Trophoblast cell (in vitro differentiated cells and primary cell): ENCODE results near the gene ECEL1.

Experiments
- DNase-seq, 2 donors: peaks; one replicate each; pipeline ENCODE4 v3.0.0-alpha.2; 2016
- H2AFZ ChIP-seq: 2 replicates; pipeline ENCODE4 v1.6.1; 2013; ENCODE audit warnings: low read length, moderate library complexity, mild to moderate bottlenecking; ENCODE audit not compliant: insufficient read depth, poor library complexity
- H2AK5ac ChIP-seq: 2 replicates; pipeline ENCODE4 v1.6.1; 2013; ENCODE audit warnings: mild to moderate bottlenecking, low read length
- H2BK120ac ChIP-seq: 2 replicates; pipeline ENCODE4 v1.6.1; 2013; ENCODE audit warnings: low read length, mild to moderate bottlenecking, moderate library complexity; ENCODE audit not compliant: insufficient read depth, poor library complexity
- H2BK12ac ChIP-seq: 2 replicates; pipeline ENCODE4 v1.6.1; 2013; ENCODE audit warnings: mild to moderate bottlenecking, low read length, moderate library complexity
- H2BK5ac ChIP-seq: 2 replicates; pipeline ENCODE4 v1.6.1; 2013; ENCODE audit warnings: low read length, low read depth, moderate library complexity, mild to moderate bottlenecking; ENCODE audit not compliant: poor library complexity
- H3K14ac ChIP-seq: 2 replicates; pipeline ENCODE4 v1.6.1; 2013; ENCODE audit warnings: mild to moderate bottlenecking, low read length
- H3K18ac ChIP-seq: 2 replicates; pipeline ENCODE4 v1.6.1; 2013; ENCODE audit warnings: mild to moderate bottlenecking, low read length
- H3K23ac ChIP-seq: 2 replicates; pipeline ENCODE4 v1.6.1; 2013; ENCODE audit warnings: low read length
- H3K27ac ChIP-seq: 2 replicates; pipeline ENCODE4 v1.5.1; 2013; ENCODE audit warnings: low read depth, mild to moderate bottlenecking, inconsistent platforms, low read length, moderate library complexity
- H3K27me3 ChIP-seq: 2 replicates; pipeline ENCODE4 v1.6.1; 2013; ENCODE audit warnings: inconsistent platforms, mild to moderate bottlenecking, low read length, moderate library complexity; ENCODE audit not compliant: insufficient read depth
- H3K36me3 ChIP-seq, 2 experiments: 1 replicate in 1 of 2; 2 replicates in 1 of 2; pipeline ENCODE4 v1.6.1; 2013; ENCODE audit warnings: low read length in 2 of 2, mild to moderate bottlenecking in 2 of 2, moderate library complexity in 1 of 2; ENCODE audit not compliant: insufficient read depth in 2 of 2, control insufficient read depth in 1 of 2
- H3K4ac ChIP-seq: 2 replicates; pipeline ENCODE4 v1.6.1; 2013; ENCODE audit warnings: low read depth, mild to moderate bottlenecking, low read length, moderate library complexity
- H3K4me1 ChIP-seq, 2 experiments: 1 replicate in 1 of 2; 2 replicates in 1 of 2; pipeline ENCODE4 v1.6.1; 2013; ENCODE audit warnings: low read length in 2 of 2, mild to moderate bottlenecking in 2 of 2, moderate library complexity in 1 of 2; ENCODE audit not compliant: insufficient read depth in 2 of 2, control insufficient read depth in 1 of 2
- H3K4me2 ChIP-seq: 2 replicates; pipeline ENCODE4 v1.6.1; 2013; ENCODE audit warnings: inconsistent platforms, mild to moderate bottlenecking, low read length, moderate library complexity
- H3K4me3 ChIP-seq: 2 replicates; pipeline ENCODE4 v1.5.1; 2013; ENCODE audit warnings: mild to moderate bottlenecking, low read depth, low read length, inconsistent platforms
- H3K79me1 ChIP-seq: one replicate; pipeline ENCODE4 v1.6.1; 2013; ENCODE audit warnings: low read length
- H3K79me2 ChIP-seq: 2 replicates; pipeline ENCODE4 v1.6.1; 2013; ENCODE audit warnings: low read length, mild to moderate bottlenecking; ENCODE audit not compliant: control insufficient read depth, insufficient read depth, poor library complexity
- H3K9ac ChIP-seq: 2 replicates; pipeline ENCODE4 v1.6.1; 2013; ENCODE audit warnings: mild to moderate bottlenecking, low read length
- H3K9me3 ChIP-seq: 2 replicates; pipeline ENCODE4 v1.6.1; 2013; ENCODE audit warnings: low read depth, mild to moderate bottlenecking, control low read depth, inconsistent platforms, low read length; ENCODE audit not compliant: insufficient read depth
- H4K12ac ChIP-seq: 2 replicates; pipeline ENCODE4 v1.6.1; 2013; ENCODE audit warnings: low read depth, mild to moderate bottlenecking, low read length, moderate library complexity
- H4K8ac ChIP-seq: 2 replicates; pipeline ENCODE4 v1.6.1; 2013; ENCODE audit warnings: low read depth, mild to moderate bottlenecking, low read length, moderate library complexity
- H4K91ac ChIP-seq: one replicate; pipeline ENCODE4 v1.6.1; 2013; ENCODE audit warnings: low read depth, mild to moderate bottlenecking, low read length, moderate library complexity
- WGBS: extraction: QIAGEN DNeasy Blood & Tissue Kit; methylation state at CpG from one replicate; pipeline ENCODE4 v1.1.7; 2013; ENCODE audit warnings: missing lambda C conversion rate; ENCODE audit not compliant: insufficient read length, insufficient coverage; ENCODE audit errors: extremely low coverage; 5-methylcytosine and 5-hydroxymethylcytosine counted together

Gene ECEL1

DNA sequence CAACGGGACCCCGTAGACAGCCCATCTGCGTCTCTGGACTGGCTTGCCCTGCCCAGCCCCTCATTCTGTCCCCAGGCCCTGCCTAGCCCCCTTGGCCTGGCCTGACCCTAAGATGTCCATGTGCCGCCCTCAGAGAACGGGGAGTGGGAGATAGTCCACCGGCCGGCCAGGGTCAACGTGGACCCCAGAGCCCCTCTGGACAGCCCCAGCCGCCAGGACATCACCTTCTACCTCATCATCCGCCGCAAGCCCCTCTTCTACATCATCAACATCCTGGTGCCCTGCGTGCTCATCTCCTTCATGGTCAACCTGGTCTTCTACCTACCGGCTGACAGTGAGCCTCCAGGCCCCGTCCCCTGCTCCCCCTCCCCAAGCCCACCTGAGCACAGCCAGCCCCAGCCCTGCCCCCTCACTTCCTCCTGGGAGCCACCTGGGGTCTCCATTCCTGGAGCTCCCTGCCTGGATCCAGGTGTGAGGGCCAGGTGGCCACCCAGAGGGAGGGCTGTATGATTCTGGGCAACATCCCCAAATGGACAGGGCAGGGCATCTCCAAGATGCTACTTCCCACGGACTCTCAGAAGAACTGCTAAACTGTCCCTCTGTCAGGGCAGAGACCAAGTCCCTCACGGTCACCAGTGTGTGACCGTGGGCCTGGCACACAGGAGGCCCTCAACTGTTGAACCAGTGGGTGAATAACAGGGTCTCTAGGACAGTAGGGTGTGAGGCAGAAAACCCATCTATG, 42.3 kb upstream of the ECEL1 start:
- Histone ChIP-seq H3K27ac (no peak overlapping the region), H2AK5ac (no peak overlapping the region), H3K27me3 (peaks cover 3% of the 10 kb centered on the region), H2BK120ac (no peak overlapping the region), H2BK12ac (no peak overlapping the region), H3K79me2 (no peaks in the 10 kb centered on the region), H3K14ac (no peak overlapping the region), H2BK5ac (no peak overlapping the region), H3K9ac (no peak overlapping the region), H3K23ac (no peak overlapping the region), H3K4me1 (peaks cover 0 to 2% of the 10 kb centered on the region in 2 experiments), H4K91ac (no peak overlapping the region), H3K18ac (no peak overlapping the region), H3K4me3 (peak overlapping the region; percentile 28), H3K9me3 (peaks cover 1% of the 10 kb centered on the region), H3K4ac (no peak overlapping the region), H4K12ac (no peak overlapping the region), H3K79me1 (no peaks in the 10 kb centered on the region), H4K8ac (no peak overlapping the region), H3K36me3 (no peaks in the 10 kb centered on the region), H2AFZ (no peak overlapping the region), H3K4me2 (no peak overlapping the region)
- WGBS, result no CpG with 5 or more reads among the region's 17 CpGs
- no peak for DNase-seq

DNA sequence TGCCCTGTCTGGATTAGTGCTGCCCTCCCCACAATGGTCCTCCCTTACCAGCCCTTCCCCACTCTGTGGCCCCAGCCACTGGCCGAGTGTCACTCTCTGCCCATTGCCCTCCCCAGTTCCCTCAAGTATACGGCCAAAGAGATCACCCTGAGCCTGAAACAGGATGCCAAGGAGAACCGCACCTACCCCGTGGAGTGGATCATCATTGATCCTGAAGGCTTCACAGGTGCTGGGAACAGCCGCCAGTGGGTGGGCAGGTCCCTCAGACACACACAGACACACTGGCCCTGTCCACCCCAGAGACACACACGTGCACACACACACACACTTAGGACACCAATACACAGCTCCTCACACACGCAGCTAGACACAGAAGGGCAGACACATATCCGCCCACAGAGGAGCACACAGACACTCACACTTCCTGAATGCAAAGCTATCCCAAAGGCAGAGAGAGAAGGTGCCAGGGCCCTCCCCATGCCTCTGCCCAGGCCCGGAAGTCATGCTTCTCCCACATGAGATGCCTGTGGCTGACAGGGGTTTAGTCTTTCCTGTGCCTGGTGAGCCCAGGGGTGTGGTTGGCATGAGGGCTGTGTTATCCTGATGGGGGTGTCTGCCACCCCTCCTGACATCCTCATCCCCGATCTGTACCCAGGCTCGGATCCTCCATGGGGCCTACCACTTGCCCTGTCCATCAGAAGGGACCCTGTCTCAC, 41.3 kb upstream of the ECEL1 start:
- Histone ChIP-seq H3K14ac (no peak overlapping the region), H3K9ac (no peak overlapping the region), H3K4me1 (peaks cover 2 to 6% of the 10 kb centered on the region in 2 experiments), H2BK12ac (no peak overlapping the region), H3K36me3 (no peaks in the 10 kb centered on the region), H4K12ac (no peak overlapping the region), H3K27me3 (peaks cover 11% of the 10 kb centered on the region), H2BK5ac (no peak overlapping the region), H3K4me2 (no peak overlapping the region), H3K4me3 (no peak overlapping the region), H4K91ac (no peak overlapping the region), H3K18ac (no peak overlapping the region), H3K9me3 (peaks cover 1% of the 10 kb centered on the region), H4K8ac (no peak overlapping the region), H2AK5ac (no peak overlapping the region), H2AFZ (no peak overlapping the region), H3K23ac (no peak overlapping the region), H3K79me1 (no peaks in the 10 kb centered on the region), H3K27ac (no peak overlapping the region), H3K4ac (no peak overlapping the region), H2BK120ac (no peak overlapping the region), H3K79me2 (no peaks in the 10 kb centered on the region)
- no peak for DNase-seq
- no CpG with 5 or more reads among the region's 11 CpGs for WGBS

DNA sequence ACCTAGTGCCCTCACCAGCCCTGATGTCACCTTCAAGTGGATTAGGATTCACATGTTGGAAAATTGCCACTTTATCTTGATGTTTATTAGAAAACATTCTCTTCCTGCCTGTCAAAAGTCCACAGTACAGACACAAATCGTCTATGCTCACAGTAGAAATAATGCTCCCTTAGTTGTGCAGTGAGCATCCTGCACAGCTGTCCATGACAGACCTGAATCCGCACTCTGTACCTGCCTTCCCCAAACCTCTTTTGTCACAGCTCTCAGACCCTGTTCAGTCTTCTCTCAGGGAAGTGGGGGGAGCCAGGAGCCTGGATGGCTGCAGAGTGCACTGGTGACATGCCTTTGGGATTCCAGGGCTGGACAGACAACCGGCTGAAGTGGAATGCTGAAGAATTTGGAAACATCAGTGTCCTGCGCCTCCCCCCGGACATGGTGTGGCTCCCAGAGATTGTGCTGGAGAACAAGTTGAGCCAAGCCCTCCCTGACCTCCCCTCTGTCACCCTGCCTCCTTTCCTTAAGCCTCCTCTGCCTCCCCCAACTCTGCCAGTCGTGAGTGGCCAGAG, 40.4 kb upstream of the ECEL1 start:
- no peak overlapping the region for H3K9ac ChIP-seq
- no peak overlapping the region for H4K12ac ChIP-seq
- no peak overlapping the region for H2BK120ac ChIP-seq
- H2BK12ac ChIP-seq, result no peak overlapping the region
- WGBS, result no CpG with 5 or more reads among the region's 6 CpGs
- no peak overlapping the region for H4K8ac ChIP-seq
- no peak overlapping the region for H3K4me3 ChIP-seq
- DNase-seq, result no peak
- no peak overlapping the region for H2BK5ac ChIP-seq
- no peak overlapping the region for H3K23ac ChIP-seq
- peaks cover 20% of the 10 kb centered on the region for H3K27me3 ChIP-seq
- no peaks in the 10 kb centered on the region for H3K79me1 ChIP-seq
- no peak overlapping the region for H3K14ac ChIP-seq
- H2AFZ ChIP-seq, result no peak overlapping the region
- H3K18ac ChIP-seq, result no peak overlapping the region
- H3K27ac ChIP-seq, result no peak overlapping the region
- H3K79me2 ChIP-seq, result no peaks in the 10 kb centered on the region
- no peaks in the 10 kb centered on the region for H3K36me3 ChIP-seq
- no peak overlapping the region for H2AK5ac ChIP-seq
- no peak overlapping the region for H3K4me2 ChIP-seq
- H4K91ac ChIP-seq, result no peak overlapping the region
- no peak overlapping the region for H3K4ac ChIP-seq
- peaks cover 2 to 6% of the 10 kb centered on the region in 2 experiments for H3K4me1 ChIP-seq
- H3K9me3 ChIP-seq, result peaks cover 1% of the 10 kb centered on the region

DNA sequence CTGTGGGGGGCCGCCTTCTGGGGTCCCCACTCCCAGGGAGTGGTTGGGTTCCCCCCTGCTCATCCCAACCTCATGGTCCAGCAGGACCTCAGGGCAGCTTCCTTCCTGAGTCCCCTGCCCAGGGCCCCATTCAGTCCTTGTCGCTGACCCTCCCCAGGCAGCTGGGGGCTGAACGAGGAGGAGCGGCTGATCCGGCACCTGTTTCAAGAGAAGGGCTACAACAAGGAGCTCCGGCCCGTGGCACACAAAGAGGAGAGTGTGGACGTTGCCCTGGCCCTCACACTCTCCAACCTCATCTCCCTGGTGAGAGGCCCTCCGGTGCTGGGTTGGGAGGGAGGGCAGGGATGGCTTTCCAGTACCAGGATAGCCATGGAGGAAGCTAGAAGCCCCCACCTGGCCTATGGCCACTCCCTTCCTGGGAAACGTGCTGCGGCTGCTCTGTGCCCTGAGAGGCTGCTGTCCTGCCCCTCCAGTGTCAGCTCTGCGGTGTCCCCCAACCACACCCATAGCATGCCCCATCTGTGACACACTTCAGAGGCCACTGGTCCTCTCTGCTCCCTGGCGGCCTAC, 38.8 kb upstream of the ECEL1 start:
- no peak overlapping the region for H3K9ac ChIP-seq
- H4K8ac ChIP-seq, result no peak overlapping the region
- H3K4me3 ChIP-seq, result no peak overlapping the region
- no peak overlapping the region for H2BK120ac ChIP-seq
- no CpG with 5 or more reads among the region's 13 CpGs for WGBS
- H3K14ac ChIP-seq, result no peak overlapping the region
- no peak overlapping the region for H2BK12ac ChIP-seq
- H2AK5ac ChIP-seq, result no peak overlapping the region
- no peak overlapping the region for H3K23ac ChIP-seq
- H3K79me2 ChIP-seq, result no peaks in the 10 kb centered on the region
- H2BK5ac ChIP-seq, result no peak overlapping the region
- no peak overlapping the region for H4K91ac ChIP-seq
- H3K4ac ChIP-seq, result no peak overlapping the region
- no peaks in the 10 kb centered on the region for H3K36me3 ChIP-seq
- H3K27ac ChIP-seq, result no peak overlapping the region
- H3K4me2 ChIP-seq, result no peak overlapping the region
- H3K27me3 ChIP-seq, result peaks cover 29% of the 10 kb centered on the region
- H3K79me1 ChIP-seq, result no peaks in the 10 kb centered on the region
- H3K9me3 ChIP-seq, result peaks cover 3% of the 10 kb centered on the region
- no peak overlapping the region for H4K12ac ChIP-seq
- H2AFZ ChIP-seq, result no peak overlapping the region
- no peak overlapping the region for H3K18ac ChIP-seq
- DNase-seq, result no peak
- H3K4me1 ChIP-seq, result peaks cover 2 to 6% of the 10 kb centered on the region in 2 experiments
